Occipital lobe (tissue), 2 donors: ENCODE results near the gene SRSF5. TPM values are rescaled to one million over a fixed set of nuclear protein-coding genes. Genes with fewer than 3 reads are reported as not detected.
"Not testable (repeated sequence)": the region's sequence is repeated elsewhere in the genome, so short reads cannot be mapped to it uniquely, and the experiment has no call there.

ENCODE experiments used
- DNase-seq: peaks from one replicate; lab custom pipeline; 2025; lab: John Stamatoyannopoulos, UW
- total RNA-seq: library from RNA; depleted of rRNA; stranded (reverse); fragments of >200 nt; gene quantifications from one replicate; pipeline ENCODE4 v1.2.3, GENCODE V29; 2014

The SRSF5 gene
- total RNA-seq, result 118 TPM

- peak; percentile 91 for DNase-seq
These were observed at the start of gene SRSF5 for GRCh38 chr14:69766984-69767368. SRSF5 (plus strand) TSS chr14:69767142; CDS start chr14:69768157, 1,015 bp downstream.

DNA sequence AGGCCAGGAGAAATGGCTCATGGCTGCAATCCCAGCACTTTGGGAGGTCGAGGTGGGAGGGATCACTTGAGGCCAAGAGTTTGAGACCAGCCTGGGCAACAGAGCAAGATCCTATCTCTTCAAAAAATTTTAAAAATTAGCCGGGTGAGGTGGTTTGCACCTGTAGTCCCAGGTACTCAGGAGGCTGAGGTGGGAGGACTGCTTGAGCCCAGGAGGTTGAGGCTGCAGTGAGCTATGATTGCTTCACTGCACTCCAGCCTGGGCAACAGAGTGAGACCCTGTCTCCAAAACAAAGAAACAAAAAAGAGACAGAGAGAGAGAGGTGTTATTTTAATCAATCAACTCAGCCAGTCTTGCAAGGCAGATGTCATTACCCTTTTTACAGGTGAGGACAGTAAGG, 48.3 kb upstream of the SRSF5 start:
- DNase-seq, result not testable (repeated sequence)

GRCh38 chr14:69719501-69719951, 47.4 kb upstream of the SRSF5 start:
- DNase-seq, result no peak

- no peak for DNase-seq
These were observed 46.0 kb upstream of the SRSF5 start for GRCh38 chr14:69720912-69721311.

DNA sequence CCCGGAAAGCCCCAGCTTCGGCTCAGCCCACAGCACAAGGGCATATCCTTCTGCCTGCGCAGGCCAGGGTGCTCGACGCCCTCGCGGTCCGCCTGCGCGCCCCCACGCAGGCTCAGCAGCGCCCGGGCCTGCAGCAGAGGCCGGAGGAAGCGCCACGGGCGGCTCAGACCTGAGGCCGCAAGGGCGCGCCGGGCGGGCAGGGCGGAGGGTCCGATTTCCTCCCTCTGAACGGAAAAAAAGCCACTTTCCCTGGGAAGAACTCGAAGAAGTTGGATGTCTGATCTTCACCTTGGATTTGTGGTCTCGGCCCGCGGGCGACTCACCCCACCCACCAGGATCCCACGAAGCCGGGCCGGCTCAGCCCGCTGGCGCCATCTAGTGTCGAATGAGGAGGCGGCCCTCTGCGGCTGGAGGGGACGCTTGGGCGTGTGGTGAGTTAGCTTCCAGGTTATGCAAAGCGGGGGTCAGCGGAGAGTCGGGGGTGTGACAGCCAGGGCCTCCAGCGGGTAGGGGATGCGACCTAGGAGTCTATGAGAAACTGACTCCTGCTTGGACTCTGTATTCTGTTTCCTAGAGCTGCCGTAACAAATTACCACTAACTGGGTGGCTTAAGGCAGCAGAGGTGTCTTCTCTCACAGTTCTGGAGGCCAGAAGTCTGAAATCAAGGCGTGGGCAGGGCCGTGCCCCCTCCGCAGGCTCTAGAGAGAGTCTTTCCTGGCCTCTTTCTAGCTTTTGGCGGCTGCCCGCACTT, 40.0 kb upstream of the SRSF5 start:
- DNase-seq, result peak; percentile 79

- DNase-seq, result no peak
These were observed 39.1 kb upstream of the SRSF5 start for GRCh38 chr14:69727860-69728259.

DNA sequence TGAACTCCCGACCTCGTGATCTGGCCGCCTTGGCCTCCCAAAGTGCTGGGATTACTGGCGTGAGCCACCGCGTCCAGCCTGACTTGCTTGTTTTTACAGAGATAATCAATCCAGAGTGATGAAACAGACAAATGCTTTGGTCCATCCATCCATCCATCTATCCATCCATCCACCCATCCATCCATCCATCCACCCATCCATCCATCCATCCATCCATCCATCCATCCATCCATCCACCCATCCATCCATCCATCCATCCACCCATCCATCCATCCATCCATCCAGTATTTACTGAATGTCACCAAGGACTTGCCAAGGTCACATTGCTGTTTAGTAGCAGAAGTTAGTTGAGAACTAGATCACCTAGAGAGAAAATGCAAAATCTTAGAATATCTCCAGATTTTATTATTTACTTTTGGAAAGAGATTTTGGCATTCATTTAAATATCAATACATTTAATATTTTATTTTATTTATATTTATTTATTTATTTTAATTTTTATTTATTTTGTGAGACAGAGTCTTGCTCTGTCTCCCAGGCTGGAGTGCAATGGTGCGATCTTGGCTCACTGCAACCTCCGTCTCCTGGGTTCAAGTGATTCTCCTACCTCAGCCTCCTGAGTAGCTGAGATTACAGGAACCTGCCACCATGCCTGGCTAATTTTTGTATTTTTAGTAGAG, 34.9 kb upstream of the SRSF5 start:
- not testable (repeated sequence) for DNase-seq

GRCh38 chr14:69736405-69736804, 30.5 kb upstream of the SRSF5 start:
- not testable (repeated sequence) for DNase-seq

DNA sequence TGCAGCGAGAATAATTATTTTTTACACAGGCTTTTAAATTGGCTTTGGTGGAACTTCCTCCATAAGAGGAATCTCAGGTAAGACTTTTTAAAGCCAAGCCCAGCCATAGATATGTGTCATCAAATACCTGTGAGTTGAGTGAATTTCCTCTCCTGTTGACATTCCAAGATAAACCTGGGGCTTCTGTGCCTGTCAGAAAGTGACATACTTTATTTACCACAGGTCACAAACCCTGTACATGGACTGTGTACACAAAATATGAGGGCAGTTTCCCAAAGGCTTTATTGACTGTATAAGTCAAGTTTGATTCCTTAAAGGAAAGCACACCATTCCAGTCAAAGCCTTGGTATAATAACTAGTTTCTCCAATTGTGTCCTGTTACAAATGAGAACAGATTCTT, 25.9 kb upstream of the SRSF5 start:
- DNase-seq, result no peak

- DNase-seq, result no peak
These were observed 17.0 kb upstream of the SRSF5 start for GRCh38 chr14:69749956-69750355.

- no peak for DNase-seq
These were observed 16.4 kb upstream of the SRSF5 start for GRCh38 chr14:69750495-69750894.

DNA sequence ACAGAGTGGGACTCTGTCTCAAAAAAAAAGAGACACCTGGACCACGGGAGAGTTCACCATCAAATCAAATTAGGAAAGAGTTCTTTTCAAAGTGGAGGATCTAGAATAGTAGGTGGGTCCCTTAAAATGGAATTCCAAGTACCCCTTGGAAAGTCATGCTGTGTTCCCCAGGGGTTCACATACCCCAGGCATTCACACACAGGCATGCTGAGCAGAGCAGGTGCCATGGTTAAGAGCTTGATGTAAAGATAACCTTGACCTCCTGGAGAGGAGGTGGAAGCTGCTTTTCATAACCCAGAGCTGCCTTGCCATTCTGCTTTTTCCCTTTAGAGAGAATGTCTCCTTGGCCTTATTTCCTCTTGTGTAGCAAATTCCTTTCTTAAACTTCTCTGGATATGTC, 14.2 kb upstream of the SRSF5 start:
- no peak for DNase-seq

DNA sequence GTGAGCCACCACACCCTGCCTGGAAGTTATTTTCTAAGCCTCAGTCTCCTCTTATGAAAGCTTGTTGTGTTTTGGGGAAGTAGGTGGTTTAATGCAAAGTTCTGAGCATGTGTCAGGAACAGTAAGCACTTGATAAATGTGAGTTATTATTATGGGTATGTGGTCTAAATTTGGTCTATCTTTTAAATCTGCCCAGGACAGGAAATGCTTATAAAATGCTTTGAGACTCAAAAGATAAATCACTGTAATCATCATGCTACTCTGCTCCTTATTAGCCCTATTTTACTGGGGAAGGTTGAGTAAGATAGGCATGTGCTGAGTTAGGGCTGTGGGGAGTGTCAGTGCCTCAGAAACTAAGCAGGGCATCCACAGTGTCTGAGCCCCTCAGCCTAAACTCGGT, 13.1 kb upstream of the SRSF5 start:
- DNase-seq, result no peak

DNA sequence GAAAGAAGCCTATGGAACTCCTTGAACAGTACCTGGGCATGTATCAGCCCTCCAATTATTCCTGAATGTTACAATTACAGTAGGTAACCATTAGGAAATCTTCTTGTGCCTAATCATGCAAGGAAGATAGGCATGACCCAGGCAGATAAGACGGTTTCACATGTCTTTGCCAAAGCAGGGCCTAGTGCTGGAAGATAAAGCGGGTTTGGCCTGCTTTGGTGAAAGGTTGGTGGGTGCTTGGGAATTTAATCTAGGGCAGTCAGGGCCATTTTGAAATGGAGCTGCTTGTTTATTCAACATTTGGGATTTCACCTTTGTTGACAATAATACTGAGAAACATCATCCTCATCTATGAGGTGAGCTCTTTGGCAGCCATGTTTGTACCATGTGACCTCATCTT, 12.5 kb upstream of the SRSF5 start:
- DNase-seq, result no peak

DNA sequence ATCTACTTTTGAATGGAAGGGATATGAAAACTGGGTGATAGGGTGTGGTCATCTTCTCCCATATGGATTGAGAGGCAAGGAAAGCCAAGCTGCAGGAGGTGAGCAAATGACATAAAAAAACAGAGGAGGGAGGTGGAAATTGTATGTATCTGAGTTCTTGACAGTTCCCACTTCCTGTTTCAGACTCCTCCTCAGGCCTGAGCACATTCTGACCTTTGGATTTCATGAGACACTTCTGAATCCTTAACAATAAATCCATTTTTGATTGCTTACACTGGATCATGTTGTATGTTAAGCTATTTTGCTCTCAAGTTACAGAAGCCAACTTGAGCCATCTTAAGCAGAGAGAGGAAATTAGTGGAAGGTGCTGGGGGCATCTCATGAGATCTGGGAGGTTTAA, 11.6 kb upstream of the SRSF5 start:
- no peak for DNase-seq

DNA sequence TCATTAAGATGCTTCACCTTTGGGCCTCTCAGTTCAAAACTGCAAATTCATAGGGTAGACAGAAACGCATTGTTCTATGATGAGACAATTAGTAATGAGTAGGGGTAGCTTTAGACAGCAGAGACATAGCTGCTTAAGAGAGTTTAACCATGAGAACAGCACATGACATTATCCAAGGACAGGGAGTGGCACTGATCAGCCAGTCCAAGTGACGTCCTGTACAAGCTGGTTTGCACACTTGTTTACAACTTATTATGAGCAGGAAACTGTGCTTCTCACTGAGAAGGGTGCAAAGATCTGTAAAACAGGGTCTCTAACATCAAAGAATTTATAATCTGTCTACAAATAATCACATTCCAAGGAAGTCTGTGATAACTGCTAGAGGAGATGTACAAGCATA, 11.2 kb upstream of the SRSF5 start:
- DNase-seq, result no peak

GRCh38 chr14:69756298-69756697, 10.6 kb upstream of the SRSF5 start:
- DNase-seq, result no peak

- no peak for DNase-seq
These were observed 6.1 kb upstream of the SRSF5 start for GRCh38 chr14:69760810-69761209.

DNA sequence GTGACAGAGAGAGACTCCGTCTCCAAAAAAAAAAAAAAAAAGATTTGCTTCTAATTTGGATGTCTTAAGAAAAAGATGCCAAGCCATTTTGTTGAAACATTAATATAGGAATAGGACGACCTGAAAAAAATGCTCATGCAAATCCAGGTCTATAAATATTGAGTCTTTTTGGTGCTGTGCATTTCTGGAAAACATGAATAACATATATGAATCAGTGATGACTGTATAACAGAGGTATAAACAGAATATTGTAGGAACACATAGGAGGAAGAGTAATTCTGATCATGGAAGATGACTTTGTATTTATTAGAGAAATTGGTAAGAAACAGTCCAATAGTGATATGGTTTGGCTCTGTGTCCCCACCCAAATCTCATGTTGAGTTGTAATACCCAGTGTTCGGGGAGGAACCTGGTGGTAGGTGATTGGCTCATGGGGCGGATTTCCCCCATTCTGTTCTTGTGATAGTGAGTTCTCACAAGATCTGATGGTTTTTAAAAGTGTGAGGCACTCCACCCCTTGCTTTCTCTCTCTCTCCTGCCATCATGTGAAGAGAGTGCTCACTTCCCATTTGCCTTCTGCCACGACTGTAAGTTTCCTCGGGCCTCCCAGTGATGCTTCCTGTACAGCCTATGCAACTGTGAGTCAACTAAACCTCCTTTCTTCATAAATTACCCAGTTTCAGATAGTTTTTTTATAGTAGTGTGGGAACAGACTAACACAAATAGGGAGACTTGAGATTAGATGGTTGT, 3.0 kb upstream of the SRSF5 start:
- no peak for DNase-seq

- DNase-seq, result peak; percentile 82
These were observed 542 bp downstream of the SRSF5 start for GRCh38 chr14:69767369-69767999.

DNA sequence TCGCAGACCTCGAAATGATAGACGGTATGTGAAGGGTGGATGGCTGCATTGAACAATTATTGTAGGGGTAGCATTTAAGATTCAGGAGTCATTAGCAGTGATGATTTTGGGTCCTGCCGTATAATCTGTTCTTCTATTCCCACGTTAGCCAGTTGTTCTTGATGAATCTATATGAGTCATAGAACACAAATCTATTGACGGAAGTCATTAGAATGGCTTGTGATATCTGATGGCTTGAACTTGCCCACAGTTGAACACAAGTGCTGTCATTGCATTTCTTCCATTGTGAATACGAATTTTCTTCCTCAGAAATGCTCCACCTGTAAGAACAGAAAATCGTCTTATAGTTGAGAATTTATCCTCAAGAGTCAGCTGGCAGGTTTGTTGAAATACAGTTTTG, 1.9 kb downstream of the SRSF5 start:
- no peak for DNase-seq

GRCh38 chr14:69769623-69770022, 2.7 kb downstream of the SRSF5 start:
- no peak for DNase-seq
